ENCODE data around the gene ISCU. TPM values are rescaled to one million over a fixed set of nuclear protein-coding genes. Genes with fewer than 3 reads are reported as not detected.

The ISCU gene
- total and polyA plus RNA-seq, 4 donors, result 86.2 to 132 (median 94.3) TPM

DNA sequence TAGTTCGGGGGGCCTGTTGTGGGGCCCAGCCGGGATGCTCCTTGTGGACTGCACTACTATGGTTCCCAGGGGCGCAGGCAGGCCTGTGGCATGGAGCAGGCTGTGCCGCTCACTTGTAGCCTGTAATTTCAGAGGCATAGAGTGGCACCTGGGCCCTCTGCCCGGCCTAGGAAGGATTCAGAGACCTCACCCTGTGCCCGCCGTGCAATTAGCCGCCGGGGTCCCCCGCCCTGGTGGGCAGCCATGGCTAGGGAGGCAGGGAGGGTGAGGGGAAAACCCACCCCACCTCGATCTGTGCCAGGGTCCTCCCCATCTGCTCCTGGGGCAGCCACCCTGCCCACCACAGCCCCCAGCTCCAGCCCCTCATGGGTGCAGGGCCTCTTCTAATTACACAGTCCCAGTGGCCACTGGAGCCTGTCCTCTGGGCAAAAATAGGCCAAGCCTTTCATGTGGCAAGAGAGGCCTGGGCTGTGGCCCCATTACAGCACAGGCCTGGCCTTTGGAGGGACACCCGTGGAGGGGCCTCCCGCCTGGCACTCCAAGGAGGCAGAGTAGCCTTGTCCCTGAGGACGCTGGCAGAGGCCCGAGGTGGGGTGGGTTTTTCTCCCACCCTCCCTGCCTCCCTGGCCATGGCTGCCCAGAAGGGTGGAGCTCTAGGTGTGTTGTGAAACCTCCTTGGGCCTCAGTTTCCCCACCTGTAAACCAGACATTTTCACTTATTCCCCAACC lies 40.7 kb downstream of the ISCU start:
- DNase-seq (no peak), ATAC-seq (ENCODE audit: insufficient read depth, low FRiP score) (no peak)
- H3K36me3 ChIP-seq (ENCODE audit: control insufficient read depth in 4 of 4, insufficient read depth in 4 of 4, low read length in 4 of 4), result no peaks in the 10 kb centered on the region
- H3K27me3 ChIP-seq (ENCODE audit: control insufficient read depth in 3 of 3, insufficient read depth in 3 of 3, low read length in 2 of 3), result no peaks in the 10 kb centered on the region
- no peak overlapping the region for H3K27ac ChIP-seq (ENCODE audit: low read depth in 1 of 2, low read length in 1 of 2)
- WGBS, 2 donors, result 90 to 91% methylated on average over 15 of the region's 15 CpGs
- H3K9ac ChIP-seq (ENCODE audit: insufficient read depth in 1 of 2, low read length in 2 of 2), result no peak overlapping the region
- peaks cover 0 to 6% (median 0%) of the 10 kb centered on the region in 5 donors for H3K4me1 ChIP-seq (ENCODE audit: control insufficient read depth in 5 of 5, insufficient read depth in 5 of 5, low read length in 5 of 5)
- no peaks in the 10 kb centered on the region for H3K9me3 ChIP-seq (ENCODE audit: control insufficient read depth in 4 of 4, insufficient read depth in 3 of 4, low read length in 3 of 4)
- H3K4me3 ChIP-seq, result no peak overlapping the region
- TF ChIP-seq, protein P1, sequence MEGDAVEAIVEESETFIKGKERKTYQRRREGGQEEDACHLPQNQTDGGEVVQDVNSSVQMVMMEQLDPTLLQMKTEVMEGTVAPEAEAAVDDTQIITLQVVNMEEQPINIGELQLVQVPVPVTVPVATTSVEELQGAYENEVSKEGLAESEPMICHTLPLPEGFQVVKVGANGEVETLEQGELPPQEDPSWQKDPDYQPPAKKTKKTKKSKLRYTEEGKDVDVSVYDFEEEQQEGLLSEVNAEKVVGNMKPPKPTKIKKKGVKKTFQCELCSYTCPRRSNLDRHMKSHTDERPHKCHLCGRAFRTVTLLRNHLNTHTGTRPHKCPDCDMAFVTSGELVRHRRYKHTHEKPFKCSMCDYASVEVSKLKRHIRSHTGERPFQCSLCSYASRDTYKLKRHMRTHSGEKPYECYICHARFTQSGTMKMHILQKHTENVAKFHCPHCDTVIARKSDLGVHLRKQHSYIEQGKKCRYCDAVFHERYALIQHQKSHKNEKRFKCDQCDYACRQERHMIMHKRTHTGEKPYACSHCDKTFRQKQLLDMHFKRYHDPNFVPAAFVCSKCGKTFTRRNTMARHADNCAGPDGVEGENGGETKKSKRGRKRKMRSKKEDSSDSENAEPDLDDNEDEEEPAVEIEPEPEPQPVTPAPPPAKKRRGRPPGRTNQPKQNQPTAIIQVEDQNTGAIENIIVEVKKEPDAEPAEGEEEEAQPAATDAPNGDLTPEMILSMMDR (IDR thresholded peaks at IDR 0.05; ENCODE audit: control extremely low read depth, extremely low read depth), result no peak

DNA sequence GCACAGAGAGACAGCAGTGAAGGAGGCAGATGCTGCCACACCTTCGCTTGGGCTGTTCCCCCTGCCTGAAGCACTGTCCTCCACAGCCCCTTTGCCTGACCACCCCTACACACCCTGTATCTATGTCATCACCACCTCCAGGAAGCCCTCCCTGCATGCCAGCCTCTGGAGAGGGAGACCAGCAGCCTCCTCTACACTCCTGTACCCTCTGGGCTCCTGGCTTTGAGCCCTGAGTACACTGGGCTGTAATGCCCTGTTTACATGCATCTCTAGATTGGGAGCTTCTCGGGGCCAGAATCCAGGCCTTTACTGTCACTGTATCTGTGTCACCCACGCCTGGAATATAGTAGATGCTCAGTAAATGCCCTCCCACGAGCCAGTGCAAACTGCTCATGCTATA lies 41.3 kb downstream of the ISCU start:
- 89 to 94% methylated on average over 4 of the region's 4 CpGs for WGBS, 2 donors

DNA sequence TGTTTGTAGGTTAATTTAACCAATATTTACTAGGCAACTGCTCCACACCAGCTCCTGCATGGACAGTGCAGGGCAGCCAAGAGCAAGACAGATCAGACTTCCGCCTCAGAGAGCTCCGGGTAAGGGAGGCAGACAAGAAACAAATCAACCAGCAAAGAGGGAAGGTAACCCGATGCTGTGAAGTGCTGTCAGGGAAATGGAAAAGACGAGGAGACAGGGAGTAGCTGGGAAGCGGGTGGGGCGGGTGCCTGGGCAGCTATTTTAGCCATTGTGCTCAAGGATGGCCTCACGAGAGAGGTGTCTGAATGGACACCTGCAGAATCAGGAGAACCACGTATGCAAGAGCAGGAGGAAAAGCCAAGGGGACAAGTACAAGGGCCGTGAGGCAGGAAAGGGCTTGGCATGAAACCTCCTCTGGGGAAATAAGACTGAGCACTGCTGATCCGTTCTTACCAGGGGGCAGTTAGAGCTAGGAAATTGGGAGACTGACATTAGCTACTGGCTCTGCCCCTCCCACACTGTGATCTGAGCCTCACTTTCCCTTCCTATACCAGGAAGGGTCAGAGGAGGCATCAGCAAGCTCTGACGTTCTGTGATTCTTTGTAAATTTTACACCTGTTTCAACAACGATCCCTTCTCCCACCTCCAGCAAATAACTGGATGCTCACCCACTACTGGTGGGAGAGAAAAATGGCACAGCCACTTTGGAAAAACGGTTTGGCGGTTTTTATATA lies 42.0 kb downstream of the ISCU start:
- WGBS, 2 donors, result 55 to 72% methylated on average over 14 of the region's 14 CpGs
- TF ChIP-seq, protein P1 (IDR thresholded peaks at IDR 0.05; ENCODE audit: control extremely low read depth, extremely low read depth), result no peak
- H3K4me3 ChIP-seq, result no peak overlapping the region
- H3K4me1 ChIP-seq (ENCODE audit: control insufficient read depth in 5 of 5, insufficient read depth in 5 of 5, low read length in 5 of 5), result peaks cover 0 to 1% (median 0%) of the 10 kb centered on the region in 5 donors
- DNase-seq (no peak), ATAC-seq (ENCODE audit: insufficient read depth, low FRiP score) (no peak)
- H3K9ac ChIP-seq (ENCODE audit: insufficient read depth in 1 of 2, low read length in 2 of 2), result no peak overlapping the region
- no peaks in the 10 kb centered on the region for H3K36me3 ChIP-seq (ENCODE audit: control insufficient read depth in 4 of 4, insufficient read depth in 4 of 4, low read length in 4 of 4)
- no peaks in the 10 kb centered on the region for H3K9me3 ChIP-seq (ENCODE audit: control insufficient read depth in 4 of 4, insufficient read depth in 3 of 4, low read length in 3 of 4)
- no peak overlapping the region for H3K27ac ChIP-seq (ENCODE audit: low read depth in 1 of 2, low read length in 1 of 2)
- H3K27me3 ChIP-seq (ENCODE audit: control insufficient read depth in 3 of 3, insufficient read depth in 3 of 3, low read length in 2 of 3), result no peaks in the 10 kb centered on the region

More for the DNA sequence above, 41.3 kb downstream of the ISCU start:
- Histone ChIP-seq H3K9me3 (ENCODE audit: control insufficient read depth in 4 of 4, insufficient read depth in 3 of 4, low read length in 3 of 4) (no peaks in the 10 kb centered on the region), H3K36me3 (ENCODE audit: control insufficient read depth in 4 of 4, insufficient read depth in 4 of 4, low read length in 4 of 4) (no peaks in the 10 kb centered on the region), H3K4me1 (ENCODE audit: control insufficient read depth in 5 of 5, insufficient read depth in 5 of 5, low read length in 5 of 5) (peaks cover 0 to under 1% (median 0%) of the 10 kb centered on the region in 5 donors), H3K9ac (ENCODE audit: insufficient read depth in 1 of 2, low read length in 2 of 2) (no peak overlapping the region), H3K27me3 (ENCODE audit: control insufficient read depth in 3 of 3, insufficient read depth in 3 of 3, low read length in 2 of 3) (no peaks in the 10 kb centered on the region), H3K27ac (ENCODE audit: low read depth in 1 of 2, low read length in 1 of 2) (no peak overlapping the region), H3K4me3 (no peak overlapping the region)
- ATAC-seq (ENCODE audit: insufficient read depth, low FRiP score) (no peak), DNase-seq (no peak)
- TF ChIP-seq, protein P1 (IDR thresholded peaks at IDR 0.05; ENCODE audit: control extremely low read depth, extremely low read depth), result no peak

All from lung (tissue), 12 donors.